ENCODE data around the gene TRIM65. TPM values are rescaled to one million over a fixed set of nuclear protein-coding genes. Genes with fewer than 3 reads are reported as not detected.
A peak's percentile ranks its signal among the peaks of the same experiment; 100 is the strongest.

TRIM65 gene
- total and polyA plus RNA-seq, 12 donors: 4.1 to 46.9 (median 14.5) TPM

DNA sequence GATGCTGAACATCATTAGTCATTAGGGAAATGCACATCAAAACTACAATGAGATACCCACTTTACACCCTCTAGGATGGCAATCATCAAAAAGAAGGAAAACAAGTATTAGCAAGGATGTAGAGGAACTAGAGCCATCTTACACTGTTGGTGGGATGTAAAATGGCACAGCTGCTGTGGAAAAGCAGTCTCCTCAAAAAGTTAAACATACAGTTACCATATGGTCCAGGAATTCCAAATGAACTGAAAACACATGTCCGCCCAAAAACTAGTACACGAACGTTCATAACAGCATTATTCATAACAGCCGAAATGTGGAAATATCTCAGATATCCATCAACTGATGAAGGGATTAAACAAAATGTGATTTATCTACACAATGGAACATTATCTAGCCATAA lies 37.1 kb upstream of the TRIM65 start:
- no peaks in the 10 kb centered on the region for H3K9me3 ChIP-seq (replicated peaks in 1 of 3)
- intact Hi-C loops (cut with DNase I): no loop called here
- 73 to 88% (median 86%) methylated on average over 4 of the region's 4 CpGs for WGBS, 4 donors
- TF ChIP-seq, protein P1, sequence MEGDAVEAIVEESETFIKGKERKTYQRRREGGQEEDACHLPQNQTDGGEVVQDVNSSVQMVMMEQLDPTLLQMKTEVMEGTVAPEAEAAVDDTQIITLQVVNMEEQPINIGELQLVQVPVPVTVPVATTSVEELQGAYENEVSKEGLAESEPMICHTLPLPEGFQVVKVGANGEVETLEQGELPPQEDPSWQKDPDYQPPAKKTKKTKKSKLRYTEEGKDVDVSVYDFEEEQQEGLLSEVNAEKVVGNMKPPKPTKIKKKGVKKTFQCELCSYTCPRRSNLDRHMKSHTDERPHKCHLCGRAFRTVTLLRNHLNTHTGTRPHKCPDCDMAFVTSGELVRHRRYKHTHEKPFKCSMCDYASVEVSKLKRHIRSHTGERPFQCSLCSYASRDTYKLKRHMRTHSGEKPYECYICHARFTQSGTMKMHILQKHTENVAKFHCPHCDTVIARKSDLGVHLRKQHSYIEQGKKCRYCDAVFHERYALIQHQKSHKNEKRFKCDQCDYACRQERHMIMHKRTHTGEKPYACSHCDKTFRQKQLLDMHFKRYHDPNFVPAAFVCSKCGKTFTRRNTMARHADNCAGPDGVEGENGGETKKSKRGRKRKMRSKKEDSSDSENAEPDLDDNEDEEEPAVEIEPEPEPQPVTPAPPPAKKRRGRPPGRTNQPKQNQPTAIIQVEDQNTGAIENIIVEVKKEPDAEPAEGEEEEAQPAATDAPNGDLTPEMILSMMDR (IDR thresholded peaks at IDR 0.05): no peak
- no peak for TF ChIP-seq POLR2A (IDR thresholded peaks at IDR 0.05)
- H3K36me3 ChIP-seq (replicated peaks in 1 of 2): no peaks in the 10 kb centered on the region
- no peak overlapping the region for H3K27ac ChIP-seq
- DNase-seq: no peak
- no peak overlapping the region for H3K4me3 ChIP-seq
- no peaks in the 10 kb centered on the region for H3K27me3 ChIP-seq
- no peaks in the 10 kb centered on the region for H3K4me1 ChIP-seq (replicated peaks in 1 of 2)

DNA sequence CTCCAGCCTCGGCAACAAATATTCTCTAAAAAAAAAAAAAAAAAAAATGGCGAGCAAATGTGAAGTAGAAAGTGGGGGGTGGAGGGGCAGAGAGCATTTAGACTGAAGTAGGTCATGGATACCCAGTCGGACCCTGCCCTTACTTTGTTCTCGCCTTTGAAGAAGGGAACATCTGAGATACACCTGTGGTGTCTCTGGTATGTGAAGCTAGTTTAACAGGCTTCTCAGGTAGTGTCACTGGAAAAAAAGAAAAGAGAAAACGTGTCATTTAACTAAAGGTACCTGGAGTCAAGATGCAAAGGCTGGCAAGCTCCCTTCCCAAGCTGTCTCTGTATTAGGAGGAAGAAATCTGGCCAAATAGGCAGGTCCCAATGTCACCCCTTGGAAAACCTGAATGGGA lies 36.1 kb upstream of the TRIM65 start:
- WGBS, 4 donors: 89 to 94% (median 91%) methylated on average over 5 of the region's 5 CpGs
- intact Hi-C loops (cut with DNase I): no loop called here
- no peak for TF ChIP-seq POLR2A (IDR thresholded peaks at IDR 0.05)
- TF ChIP-seq, protein P1 (IDR thresholded peaks at IDR 0.05): no peak
- no peaks in the 10 kb centered on the region for H3K36me3 ChIP-seq (replicated peaks in 1 of 2)
- H3K4me3 ChIP-seq: no peak overlapping the region
- H3K27me3 ChIP-seq: no peaks in the 10 kb centered on the region
- no peak for DNase-seq
- H3K9me3 ChIP-seq (replicated peaks in 1 of 3): no peaks in the 10 kb centered on the region
- H3K27ac ChIP-seq: no peak overlapping the region
- H3K4me1 ChIP-seq (replicated peaks in 1 of 2): no peaks in the 10 kb centered on the region

DNA sequence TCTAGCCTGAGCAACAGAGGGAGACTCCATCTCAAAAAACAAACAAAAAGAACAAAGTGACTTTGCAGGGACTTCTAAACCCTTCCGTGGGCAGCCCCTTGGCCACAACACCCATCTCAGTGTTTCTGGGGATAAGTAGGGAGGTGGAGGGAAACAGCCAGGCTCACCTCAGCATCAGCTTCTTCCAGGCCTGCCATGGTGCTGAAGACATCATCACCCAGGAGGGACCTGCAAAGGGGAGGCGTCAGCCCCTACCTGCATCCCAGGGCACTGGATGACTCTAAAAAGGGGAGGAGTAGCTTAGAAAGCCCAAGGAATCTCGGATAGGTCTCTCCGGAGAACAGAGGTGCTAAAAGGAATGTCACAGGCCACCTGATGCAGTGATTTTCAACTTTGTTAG lies 34.3 kb upstream of the TRIM65 start:
- TF ChIP-seq, protein P1 (IDR thresholded peaks at IDR 0.05): no peak
- no peak for TF ChIP-seq POLR2A (IDR thresholded peaks at IDR 0.05)
- no peak overlapping the region for H3K4me3 ChIP-seq
- DNase-seq: no peak
- H3K9me3 ChIP-seq (replicated peaks in 1 of 3): no peaks in the 10 kb centered on the region
- H3K36me3 ChIP-seq (replicated peaks in 1 of 2): no peaks in the 10 kb centered on the region
- H3K4me1 ChIP-seq (replicated peaks in 1 of 2): no peaks in the 10 kb centered on the region
- H3K27me3 ChIP-seq: no peaks in the 10 kb centered on the region
- WGBS, 4 donors: 85 to 94% (median 90%) methylated on average over 4 of the region's 4 CpGs
- no peak overlapping the region for H3K27ac ChIP-seq
- intact Hi-C loops (cut with DNase I): no loop called here

DNA sequence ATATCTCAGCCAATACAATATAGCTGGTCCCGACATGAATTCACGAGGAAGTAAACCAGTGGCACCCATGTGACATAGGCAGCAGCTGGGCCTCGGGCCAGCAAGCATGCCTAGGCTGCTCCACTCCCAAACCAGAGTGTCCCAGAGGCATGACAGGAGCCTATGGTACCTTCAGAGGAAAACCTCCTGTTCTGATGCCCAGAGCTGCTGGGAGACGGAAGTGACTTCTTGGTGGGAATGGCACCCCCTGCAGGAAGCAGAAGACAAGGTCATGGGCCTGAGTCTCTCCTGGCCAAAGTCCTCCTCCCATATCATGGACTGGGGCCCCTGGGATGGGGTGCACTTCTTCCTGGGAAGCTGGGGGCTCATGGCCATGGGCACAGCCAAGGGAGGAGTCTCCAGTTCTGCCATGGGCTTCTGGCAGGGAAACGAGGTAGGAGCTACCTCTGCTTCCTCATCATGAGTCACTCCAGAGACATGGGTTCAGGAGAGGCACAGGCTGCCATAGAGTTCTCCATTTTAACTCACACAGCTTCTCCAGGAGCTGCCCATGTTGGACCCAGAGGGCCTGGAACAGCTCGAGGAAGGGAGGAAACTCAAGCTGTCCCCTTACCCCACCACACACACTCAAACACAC lies 30.7 kb upstream of the TRIM65 start:
- Histone ChIP-seq H3K27me3 (no peaks in the 10 kb centered on the region), H3K36me3 (replicated peaks in 1 of 2) (no peaks in the 10 kb centered on the region), H3K27ac (no peak overlapping the region), H3K4me1 (replicated peaks in 1 of 2) (no peaks in the 10 kb centered on the region), H3K4me3 (no peak overlapping the region), H3K9me3 (replicated peaks in 1 of 3) (no peaks in the 10 kb centered on the region)
- peak in 1 of 7 donors; percentile 19 for DNase-seq
- 72 to 78% (median 76%) methylated on average over 5 to 6 of the region's 6 CpGs for WGBS, 4 donors
- TF ChIP-seq POLR2A (IDR thresholded peaks at IDR 0.05): no peak
- TF ChIP-seq, protein P1 (IDR thresholded peaks at IDR 0.05): peak in 3 of 6 experiments; percentile 13 to 16 (median 14)
- intact Hi-C loops (cut with DNase I): no loop called here

Measured in adrenal gland (tissue), 12 donors.